HG03378 (cell line): ENCODE measurements around the gene PREX1.

Experiments used
- ATAC-seq: cut with Tn5 transposase; IDR thresholded peaks from one replicate; pipeline ENCODE4 v1.9.1; 2021; ENCODE audit warnings: mild to moderate bottlenecking, moderate library complexity; ENCODE audit not compliant: unreplicated experiment

Gene PREX1

GRCh38 chr20:48706710-48707365 lies 121.0 kb downstream of the PREX1 start:
- ATAC-seq: no peak

- no peak for ATAC-seq
Observed at GRCh38 chr20:48706116-48706656, 121.6 kb downstream of the PREX1 start.

GRCh38 chr20:48705240-48706115 lies 122.3 kb downstream of the PREX1 start:
- ATAC-seq: no peak

- ATAC-seq: no peak
Observed at GRCh38 chr20:48704761-48705160, 123.0 kb downstream of the PREX1 start.

GRCh38 chr20:48703511-48704219 lies 124.1 kb downstream of the PREX1 start:
- no peak for ATAC-seq

GRCh38 chr20:48703107-48703506 lies 124.7 kb downstream of the PREX1 start:
- no peak for ATAC-seq

GRCh38 chr20:48702455-48702913 lies 125.3 kb downstream of the PREX1 start:
- ATAC-seq: no peak

- ATAC-seq: no peak
Observed at GRCh38 chr20:48701702-48702101, 126.1 kb downstream of the PREX1 start.

- ATAC-seq: no peak
Observed at GRCh38 chr20:48698507-48699267, 129.1 kb downstream of the PREX1 start.

GRCh38 chr20:48697845-48698491 lies 129.8 kb downstream of the PREX1 start:
- no peak for ATAC-seq

- ATAC-seq: no peak
Observed at GRCh38 chr20:48696671-48697070, 131.1 kb downstream of the PREX1 start.

- no peak for ATAC-seq
Observed at GRCh38 chr20:48695738-48696137, 132.1 kb downstream of the PREX1 start.

- ATAC-seq: no peak
Observed at GRCh38 chr20:48695255-48695654, 132.5 kb downstream of the PREX1 start.

GRCh38 chr20:48694381-48694865 lies 133.4 kb downstream of the PREX1 start:
- no peak for ATAC-seq

GRCh38 chr20:48691523-48691922 lies 136.3 kb downstream of the PREX1 start:
- no peak for ATAC-seq

GRCh38 chr20:48690888-48691287 lies 136.9 kb downstream of the PREX1 start:
- ATAC-seq: no peak

- ATAC-seq: no peak
Observed at GRCh38 chr20:48689874-48690571, 137.8 kb downstream of the PREX1 start.

GRCh38 chr20:48689388-48689787 lies 138.4 kb downstream of the PREX1 start:
- no peak for ATAC-seq

- ATAC-seq: no peak
Observed at GRCh38 chr20:48688579-48688978, 139.2 kb downstream of the PREX1 start.
